Measurements from ENCODE around the gene HTATSF1.
A peak's percentile ranks its signal among the peaks of the same experiment; 100 is the strongest.

HTATSF1 gene

DNA sequence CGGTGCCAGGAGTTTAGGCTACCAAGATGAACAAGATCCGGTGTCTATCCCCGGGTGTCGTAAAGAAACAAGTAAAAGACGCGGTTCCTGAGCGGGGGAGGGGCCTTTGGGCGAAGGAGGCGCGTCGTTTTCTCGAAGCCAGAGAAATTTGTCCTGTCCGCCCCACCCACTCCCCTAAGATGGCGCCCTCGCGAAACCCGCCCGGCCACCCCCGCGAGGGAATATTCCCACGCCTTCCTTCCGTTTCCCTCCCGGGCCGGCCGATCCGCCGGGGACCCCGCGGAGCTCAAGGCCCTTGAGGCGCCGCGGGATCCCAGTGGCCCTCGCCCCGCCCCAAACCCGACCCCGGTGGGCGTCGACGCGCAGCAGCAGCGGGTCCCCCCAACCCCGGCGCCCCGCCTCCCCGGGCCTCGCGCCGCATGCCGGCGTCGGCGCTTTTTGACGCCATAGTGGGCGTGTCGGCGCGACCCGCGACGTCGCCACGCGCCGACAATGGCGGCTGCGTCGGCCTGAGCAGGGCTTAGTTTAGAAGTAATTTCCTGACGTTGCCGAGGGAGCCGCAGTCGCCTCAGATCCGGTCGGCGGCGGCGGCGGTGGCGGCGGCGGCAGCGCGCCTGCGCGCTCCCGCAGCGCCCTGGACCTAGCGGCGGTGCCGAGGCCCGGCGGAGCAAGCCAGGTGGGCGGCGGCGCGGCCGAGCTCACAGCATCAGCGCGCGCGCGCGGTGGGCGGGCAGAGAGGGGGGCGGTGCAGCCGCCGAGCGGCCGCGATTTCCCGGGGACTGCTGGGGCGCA is 432 bp upstream of the HTATSF1 start:
- DNase-seq: peak; percentile 87

DNA sequence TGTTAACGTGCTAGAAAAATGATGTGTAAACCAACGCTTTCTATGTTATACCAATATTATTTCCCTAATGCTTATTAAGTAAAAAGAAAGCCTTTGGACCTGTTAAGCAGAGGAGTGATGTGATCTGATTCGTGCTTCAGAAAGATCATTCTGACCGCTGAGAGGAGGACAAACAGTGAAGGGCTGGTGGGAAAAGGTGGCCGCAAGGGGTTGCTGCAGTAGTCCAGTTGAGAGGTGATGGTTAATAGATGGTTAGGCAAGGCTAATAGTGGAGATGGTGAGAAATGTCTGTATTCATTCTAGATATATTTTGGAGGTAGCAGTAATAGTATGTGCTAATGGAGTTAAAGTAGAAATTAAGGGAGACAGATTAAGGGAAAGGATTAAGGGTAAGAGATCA is 21.7 kb downstream of the HTATSF1 start:
- no peak for DNase-seq

DNA sequence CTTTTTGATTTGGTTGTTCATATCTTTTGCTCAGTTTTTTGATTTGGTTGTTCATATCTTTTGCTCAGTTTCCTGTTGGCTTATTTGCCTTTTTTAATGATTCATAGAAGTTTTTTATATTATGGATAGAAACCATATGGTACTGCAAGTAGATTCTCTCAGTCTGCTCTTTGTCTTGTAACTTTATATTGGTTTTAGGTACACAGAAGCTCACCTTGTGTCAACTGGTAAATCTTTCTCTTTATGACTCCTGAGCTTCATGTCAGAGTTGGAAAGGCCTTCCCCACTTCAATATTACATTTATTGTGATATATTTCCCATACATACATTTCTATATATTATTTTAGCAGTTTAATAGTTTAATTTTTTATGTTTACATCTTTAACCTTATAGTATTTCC is 26.4 kb downstream of the HTATSF1 start:
- DNase-seq: no peak

DNA sequence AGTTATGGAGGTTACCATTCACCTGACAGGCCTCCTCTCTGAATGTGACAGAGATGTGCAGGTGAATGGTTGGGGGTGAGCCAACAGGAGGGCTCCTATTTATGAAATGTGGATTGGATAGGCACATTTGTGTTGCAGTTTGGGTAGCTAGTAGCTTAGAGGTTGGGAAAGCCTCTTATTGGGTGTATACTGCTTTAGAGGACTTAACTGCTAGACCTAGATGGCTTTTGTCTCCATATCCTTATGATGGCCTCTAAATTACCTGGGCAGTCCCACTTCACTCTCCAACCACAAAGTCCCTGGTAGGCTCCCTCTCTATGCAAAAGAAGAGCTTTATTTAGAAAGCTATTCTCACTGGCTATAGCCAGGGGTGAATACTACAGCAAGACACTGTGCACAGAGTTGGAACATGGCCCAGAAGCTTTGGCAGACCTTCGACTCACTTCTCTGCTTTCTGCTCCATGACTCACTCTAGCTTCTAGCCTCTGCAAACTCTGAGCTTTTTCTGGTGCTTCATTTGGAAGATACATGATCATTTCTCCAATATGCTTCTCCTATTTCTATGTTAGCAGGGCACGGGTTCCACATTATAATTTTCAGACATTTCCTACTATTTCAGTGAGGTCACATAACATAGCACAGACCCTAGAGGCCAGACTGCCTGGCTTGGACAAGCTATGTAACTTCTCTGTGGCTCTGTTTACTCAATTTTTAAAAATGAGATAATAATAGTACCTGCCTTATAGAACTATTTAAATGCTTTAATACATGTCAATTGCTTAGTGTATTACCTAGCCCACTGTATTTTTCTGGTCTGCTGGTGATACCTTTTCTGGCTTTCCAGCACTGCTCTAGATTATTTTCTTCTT is 28.6 kb downstream of the HTATSF1 start:
- DNase-seq: peak; percentile 74

DNA sequence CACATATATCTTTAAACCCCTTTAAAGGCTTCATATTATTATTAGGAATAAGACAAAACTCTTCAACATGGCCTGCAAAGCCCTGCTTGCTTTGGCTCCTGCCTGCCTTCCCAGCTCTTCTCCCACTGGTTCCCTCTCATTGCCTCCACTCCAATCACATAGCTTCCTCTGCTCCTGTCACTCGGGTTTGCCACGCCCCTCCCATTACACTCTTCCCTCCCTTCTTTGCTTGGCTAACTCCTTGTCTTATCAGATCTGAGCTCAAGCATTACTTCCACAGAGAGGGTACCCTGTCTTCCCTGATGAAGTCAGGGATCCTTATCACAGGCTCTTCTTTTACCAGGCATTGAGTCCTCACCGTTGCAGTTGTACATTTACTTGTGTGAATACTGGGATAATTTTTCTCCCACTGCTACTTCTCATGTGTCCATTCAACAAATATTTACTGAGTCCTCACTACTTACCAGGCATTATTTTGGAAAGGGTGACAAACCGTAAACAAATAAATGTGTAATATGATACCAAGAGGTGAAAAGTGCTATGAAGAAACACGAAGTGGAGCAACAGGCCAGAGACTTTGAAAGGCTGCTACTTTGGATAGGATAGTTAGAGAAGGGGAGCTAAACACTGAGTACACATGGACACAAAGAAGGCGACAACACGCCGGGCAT is 31.4 kb downstream of the HTATSF1 start:
- DNase-seq: no peak

DNA sequence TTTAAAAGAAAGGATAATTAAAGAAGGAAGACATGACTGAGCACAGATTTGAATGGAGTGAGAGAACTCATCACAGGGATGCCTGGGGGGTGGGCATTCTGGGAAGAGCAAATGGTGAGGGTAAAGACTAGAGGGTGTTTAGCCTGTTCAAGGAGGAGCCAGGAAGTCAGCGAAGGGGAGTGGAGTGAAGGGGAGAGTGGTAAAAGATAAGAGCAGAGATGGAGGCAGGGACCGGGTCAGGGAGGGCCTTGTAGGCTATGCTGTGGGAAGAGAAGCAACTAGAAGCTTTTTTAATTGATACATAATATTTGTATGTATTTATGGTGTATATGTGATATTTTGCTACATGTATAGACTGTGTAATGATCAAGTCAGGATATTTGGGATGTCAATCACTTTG is 32.4 kb downstream of the HTATSF1 start:
- no peak for DNase-seq

DNA sequence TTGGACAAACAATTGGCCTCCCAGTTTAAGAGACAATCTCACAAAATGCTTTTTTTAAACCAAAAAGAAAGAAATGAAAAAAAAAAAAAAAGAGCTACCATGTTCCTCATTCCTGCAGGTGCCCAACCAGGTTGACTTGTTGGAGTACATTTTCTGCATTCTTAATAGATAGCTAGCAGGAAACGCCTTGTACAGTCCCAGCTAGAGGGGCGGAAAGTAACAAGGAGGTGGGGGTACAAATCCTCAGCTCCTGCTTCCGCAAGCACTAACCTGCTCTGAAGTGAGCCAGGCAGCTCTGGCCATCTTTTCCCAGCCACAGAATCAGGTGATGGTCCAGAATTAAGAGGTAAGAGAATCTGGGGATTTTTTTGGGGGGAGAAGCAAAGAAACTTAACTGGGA is 34.6 kb downstream of the HTATSF1 start, which contains the start of gene VGLL1:
TSS of gene VGLL1 (plus strand) at position 265 of the 400 bp plus-strand sequence. CDS start 3,806 bp downstream, outside the sequence.
- no peak for DNase-seq

DNA sequence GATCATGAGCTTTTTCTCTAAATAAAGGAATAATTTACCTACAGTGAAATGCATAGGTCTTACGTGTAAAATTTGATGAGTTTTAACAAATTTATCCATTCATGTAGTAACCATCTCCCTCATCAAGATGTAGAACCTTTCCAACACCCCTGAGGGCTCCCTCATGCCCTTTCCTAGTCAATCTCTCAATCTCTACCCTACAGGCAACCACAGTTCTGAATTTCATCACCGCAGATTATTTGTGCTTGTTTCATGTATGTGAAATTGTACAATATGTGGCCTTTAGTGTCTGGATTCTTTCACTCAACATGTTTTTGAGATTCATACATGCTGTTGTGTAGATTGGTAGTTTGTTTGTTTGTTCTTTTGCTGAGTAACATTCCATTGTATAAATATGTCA is 36.7 kb downstream of the HTATSF1 start:
- no peak for DNase-seq

DNA sequence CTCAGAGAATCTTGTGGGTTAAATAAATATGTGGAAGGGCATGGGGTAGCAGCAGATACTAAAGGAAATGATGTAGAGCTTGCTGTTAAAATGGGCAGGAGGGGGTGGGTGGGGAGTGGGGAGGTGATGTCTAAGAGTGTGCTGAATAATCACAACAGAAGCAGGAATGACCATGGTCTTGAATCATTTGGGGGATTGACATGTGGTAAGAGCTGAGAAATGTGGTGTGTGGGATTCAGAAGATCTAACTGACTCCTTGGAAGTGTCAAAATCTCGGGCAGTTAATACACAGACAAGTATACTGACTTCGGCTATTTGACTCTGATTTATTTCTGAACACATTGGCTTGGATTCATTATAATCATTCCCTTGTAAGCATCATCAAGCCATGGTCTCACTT is 41.4 kb downstream of the HTATSF1 start:
- no peak for DNase-seq

DNA sequence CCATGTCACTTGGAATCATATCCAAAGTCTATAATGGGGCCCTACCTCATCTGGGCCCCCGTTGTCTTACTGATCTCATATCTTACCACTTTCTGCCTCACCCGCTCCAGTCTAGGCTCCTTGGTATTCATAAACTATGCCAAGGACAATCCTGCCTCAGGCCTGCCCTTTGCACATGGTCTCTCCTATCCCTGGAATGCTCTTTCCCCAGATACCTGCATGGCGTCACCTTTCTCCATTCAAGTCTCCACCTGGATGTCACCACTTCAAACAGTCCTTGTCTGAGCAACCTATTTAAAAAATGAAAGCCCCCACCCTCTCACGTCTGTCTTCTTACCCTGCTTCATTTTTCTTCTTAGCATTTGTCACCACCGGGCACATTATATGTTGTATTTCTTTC is 42.8 kb downstream of the HTATSF1 start:
- no peak for DNase-seq

DNA sequence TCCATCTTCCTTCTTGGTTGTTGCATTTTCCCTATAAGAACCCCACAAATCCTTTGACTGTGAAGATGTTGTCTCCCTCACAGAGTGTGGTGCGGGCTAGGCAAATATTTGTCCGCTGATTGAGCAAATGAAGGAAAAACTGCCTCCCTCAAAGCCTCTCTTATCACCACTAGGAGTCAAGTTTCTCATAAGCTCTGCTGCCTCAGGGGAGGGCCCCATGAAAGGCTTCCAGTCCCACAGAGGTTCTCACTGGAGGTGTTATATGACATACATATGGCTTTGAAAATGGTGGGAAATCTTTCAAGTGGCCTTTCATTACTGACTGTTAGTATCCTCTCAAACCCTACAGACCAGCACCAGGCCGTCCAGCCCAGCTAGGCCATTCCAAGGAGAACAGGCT is 43.9 kb downstream of the HTATSF1 start:
- DNase-seq: no peak

DNA sequence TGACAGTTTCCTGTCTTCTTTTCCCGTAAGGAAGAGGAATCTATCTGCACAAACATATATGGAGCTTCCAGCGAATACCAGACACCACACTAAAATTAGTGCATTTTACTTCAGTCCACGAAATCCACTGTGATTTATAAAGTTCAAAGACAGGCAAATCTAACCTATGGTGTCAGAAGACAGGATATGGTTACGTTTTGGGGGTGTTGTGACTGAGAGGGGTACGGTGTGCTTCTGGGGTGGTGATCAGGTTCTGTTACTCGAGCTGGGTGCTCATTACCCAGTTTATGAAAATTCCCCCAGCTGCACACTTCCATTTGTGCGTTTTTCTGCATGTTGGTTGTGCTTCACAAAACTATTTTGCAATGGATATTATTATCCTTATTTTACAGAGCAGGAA is 44.9 kb downstream of the HTATSF1 start:
- DNase-seq: no peak

DNA sequence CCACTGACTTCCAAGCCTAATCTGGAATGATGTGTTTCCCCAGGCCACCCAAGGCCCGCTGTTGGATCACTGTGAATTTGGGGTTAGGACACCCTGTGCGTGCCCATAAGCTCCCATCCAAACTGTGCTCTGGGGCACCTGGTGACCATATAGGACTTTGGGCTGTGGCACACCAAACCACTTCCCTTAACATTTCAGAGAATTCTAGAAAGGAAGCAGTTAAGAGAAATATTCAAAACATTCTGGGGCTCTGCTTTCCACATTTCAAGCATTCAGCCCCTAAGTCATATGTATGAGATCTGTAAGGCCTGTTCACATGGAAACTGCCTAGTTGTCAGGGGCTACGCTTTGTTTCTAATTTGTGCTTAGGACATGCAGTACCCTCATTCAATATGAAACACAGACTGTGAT is 49.0 kb downstream of the HTATSF1 start:
- DNase-seq: no peak

DNA sequence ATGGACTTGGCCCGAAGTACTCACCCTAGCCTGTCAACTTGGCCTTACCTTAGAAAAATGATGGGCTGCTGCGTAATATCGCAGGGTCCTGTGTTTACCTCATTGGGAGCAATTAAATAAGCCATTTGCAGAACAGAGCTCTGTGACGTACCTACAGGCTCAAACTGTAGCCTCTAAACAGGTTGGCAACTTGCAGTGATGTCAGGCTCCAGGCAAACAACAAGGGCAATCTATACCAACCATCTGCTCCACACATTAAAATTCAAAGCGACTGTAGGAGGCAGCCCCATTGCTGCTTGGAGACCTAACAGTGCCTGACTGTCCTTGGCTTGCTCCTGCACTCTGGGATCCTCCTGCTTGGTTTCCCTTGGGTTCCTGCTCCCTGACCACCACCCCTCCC is 51.8 kb downstream of the HTATSF1 start:
- DNase-seq: no peak

DNA sequence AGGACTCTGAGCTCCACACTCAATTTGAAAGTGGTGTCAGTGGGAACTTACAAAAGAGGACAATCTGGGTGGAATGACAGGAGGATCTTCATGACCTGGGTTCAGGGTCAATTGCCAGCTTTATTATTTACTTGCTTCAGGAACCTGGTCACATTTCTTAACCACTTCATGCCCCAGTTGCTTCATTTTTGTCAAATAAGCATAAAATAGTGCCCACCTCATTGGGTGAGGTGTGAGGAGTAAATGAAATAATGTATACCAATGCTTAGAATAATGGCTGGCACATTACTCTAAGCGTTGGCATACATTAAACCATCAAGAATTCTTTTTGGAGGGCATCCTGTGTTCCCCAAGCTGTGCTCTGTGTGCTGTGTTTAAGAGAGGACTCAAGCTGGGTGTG is 54.0 kb downstream of the HTATSF1 start:
- DNase-seq: no peak

DNA sequence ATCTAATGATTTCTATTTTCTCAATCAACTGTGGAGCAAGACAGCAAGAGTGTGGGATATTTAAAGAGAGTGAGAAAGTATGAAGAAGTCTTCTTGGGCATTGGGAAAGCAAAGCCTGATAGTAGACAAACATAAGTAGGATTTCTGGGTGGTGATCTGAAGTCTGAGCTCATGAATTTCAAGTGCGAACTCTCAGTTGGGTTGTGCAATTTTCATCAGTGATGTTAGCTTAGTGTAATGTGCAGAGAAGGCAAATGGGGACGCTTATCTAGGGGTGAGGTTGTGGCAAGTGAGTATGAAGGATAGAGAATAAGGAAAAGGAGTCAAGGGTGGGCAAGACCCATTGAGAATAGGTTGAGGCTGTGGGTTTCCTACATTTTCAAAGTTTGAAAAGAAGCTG is 58.3 kb downstream of the HTATSF1 start:
- DNase-seq: no peak
